Right hindlimb (tissue), 1 donor: ENCODE data around the gene MARK3.

Experiments
- DNase-seq: peaks from one replicate; pipeline ENCODE4 v3.0.0-alpha.2; 2018

Gene MARK3

DNA sequence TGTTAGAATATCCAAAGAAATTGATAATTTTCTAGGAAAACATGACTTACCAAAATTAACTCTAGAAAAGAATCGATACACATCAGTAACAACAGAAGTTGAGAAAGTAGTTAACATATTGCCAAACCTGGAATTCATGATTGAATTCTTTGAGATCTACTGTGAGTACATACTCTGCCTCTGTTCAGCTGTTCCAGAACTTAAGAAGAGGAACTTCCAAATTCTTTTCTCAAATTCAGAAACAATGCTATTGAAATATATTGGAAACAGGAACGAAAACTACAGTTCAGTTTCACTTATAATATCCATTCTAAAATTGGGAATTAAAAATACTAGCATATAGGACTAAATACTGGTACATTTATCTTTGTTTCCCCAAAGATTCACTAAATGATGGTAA, 57.9 kb downstream of the MARK3 start:
- no peak for DNase-seq

DNA sequence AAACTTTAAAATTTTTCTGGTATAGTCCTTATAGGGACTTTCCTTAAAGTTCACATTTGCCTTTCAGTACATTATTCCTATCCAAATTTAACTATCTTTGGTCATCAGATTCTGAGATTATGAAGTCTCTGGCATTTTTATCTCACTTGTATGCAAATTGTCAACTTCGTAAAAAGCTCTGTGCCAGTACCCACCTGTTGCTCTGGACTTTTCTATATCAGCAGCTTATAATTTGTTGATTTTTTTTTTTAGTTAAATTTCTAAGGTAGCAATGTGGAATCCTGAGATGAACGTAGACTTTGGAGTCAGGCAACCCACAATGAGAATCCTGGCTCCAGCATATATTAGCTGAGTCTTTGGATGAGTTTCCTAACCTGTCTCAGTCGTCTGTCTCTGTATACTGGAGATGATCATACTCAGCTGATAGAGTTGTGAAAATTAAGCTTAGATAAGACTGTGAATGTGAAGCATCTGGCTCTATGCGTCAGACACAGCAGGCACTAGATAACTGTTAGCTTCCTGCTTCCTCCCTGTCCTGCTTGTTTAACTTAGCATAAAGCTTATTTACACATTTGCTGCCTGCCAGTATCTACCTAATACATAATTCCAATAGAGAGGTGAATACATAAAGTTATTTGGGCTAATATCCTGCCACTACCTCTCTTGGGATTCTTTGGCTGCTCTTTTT, 59.8 kb downstream of the MARK3 start:
- DNase-seq, result no peak

DNA sequence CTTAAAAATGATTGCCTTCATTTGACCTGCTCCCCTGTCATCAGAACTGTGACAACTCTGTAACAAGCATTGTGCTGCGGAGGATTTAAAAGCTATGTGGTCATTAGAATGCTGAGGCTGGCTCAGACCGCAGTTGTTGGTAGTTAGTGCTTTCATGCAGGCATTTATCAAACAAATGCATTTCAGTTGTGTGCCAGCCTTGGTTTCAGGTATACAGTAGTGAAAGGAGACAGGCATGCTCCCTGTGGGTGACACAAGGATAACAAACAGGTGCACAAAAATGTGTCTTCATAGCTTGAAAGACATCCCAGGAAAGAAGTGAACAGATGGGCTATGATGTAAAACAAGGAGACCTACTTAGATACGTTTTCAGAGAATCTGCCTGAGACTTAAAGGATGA, 60.6 kb downstream of the MARK3 start:
- DNase-seq, result no peak

DNA sequence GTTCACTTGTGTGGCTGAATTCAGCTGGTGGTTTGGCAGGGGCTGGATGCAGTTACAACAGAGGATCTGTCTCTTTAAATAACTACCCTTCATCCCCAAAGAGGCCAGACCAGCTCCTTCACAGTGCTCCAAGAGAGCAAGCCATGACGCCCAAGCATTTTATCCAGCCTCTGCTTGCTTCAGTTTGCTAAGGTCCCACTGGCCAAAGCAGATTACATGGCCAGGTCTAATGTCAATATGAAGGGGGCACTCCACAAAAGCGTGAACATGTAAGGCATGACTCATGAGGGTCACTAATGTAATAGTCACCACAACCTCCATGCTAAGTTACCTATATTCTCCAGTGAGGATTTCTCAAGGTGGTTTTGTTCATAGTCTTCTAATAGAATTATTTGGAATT, 62.9 kb downstream of the MARK3 start:
- no peak for DNase-seq

DNA sequence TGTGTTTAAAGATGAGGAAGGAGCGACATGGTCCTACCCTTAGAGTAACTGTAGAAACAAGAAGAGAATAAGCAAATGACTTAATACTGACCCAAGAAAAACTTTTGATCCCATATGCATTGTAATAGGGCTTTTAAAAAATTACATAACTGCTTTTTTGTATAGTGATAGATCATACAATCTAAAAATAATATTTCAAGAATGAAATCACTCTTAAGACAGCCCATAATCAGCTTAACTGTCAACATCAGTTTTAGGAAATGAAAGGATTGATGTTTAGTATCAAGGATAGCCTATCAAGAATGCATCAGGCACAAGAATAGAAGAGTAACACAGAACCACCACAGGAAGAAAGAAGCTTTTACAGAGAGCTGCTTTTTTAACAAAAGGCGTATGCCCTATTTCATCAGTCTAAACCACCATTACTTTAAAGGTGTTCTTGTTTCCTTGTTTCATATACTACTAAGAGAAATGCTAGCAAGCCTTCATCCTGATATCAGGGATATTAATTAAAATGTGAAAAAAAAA, 64.5 kb downstream of the MARK3 start:
- DNase-seq, result no peak

DNA sequence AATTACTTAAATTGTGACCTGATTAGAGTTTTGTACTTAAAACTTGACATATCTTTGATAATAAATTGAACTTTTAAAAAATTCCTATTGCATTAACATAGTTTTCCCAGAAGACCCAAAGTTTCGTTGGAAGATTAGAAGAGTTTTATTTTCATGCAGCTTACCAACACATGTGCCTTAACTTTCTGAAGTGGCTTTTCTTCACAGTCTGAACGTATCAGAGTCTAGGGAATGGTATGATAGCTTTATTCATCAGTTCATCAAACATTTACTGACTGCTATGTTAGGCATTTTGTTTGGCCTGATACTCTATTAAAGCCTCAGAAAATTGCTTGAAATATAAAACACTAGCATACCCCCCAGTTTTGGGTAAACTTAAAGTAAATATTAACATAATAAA, 65.2 kb downstream of the MARK3 start:
- DNase-seq, result no peak

DNA sequence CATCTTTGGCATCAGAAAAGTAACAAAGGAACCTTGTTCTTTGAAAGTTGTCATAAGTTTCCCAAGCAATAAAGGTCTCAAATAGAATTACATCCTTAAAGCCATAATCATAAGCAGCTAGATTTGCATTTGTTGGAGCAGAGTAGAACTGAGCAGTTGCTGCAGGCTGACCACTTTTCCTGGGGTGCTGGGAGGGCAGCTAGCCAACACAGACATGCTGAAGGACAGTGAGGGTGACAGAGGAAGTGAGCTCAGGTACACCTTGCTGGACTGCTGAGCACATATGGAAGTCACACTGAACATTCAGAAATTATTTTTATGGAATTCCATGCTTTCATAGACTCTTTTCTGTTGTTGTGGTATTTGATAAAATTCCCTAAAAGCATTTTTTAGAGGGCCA, 66.2 kb downstream of the MARK3 start:
- DNase-seq, result no peak

DNA sequence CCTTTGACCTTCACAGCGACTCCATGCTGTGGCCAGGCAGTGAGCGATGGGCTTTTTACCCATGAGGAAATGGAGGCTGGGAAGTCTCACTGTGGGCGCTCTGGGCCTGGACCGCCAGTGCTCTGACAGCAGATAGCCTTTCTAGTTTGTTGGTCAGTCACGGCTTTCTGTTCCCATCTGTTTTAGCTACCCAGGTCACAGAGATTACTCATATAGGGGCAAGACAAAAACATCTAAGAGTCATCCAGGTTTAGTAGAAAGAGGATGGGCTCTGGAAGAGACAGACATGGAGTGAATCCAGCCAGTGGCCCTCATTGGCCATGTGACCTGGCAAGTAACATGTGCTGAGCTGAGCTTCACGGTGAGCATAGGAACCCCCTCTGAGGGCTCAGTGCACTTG, 68.6 kb downstream of the MARK3 start:
- DNase-seq, result no peak

DNA sequence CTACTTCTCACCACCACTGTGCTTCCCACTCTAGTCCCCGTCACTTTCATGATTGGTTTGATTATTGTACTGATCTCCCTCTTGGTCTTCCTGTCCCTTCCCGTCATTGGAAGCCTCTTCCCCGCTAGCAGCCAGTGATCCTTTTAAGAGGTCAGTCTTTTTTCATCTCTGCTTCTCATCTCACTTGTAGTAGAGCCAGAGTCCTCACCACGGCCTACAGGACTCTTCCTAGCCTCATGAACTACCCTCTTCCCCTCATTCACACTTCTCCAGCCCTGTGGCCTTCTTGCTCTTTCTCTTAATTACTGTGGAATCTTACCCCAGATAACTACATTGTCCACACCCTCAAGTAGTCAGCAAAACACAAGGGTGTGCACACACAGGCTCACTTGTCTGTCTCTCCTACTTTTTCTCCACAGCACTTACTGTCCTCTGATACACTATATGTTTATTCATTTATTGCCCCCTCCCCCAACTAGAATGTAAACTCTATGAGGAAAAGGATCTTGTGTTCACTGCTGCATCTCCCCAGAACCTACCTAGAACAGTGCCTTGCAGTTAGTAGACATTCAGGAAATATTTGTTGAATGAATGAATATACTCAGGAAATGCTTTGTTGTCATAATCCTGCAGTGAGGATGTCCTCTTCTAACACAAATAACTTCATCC, 71.1 kb downstream of the MARK3 start:
- DNase-seq, result no peak

DNA sequence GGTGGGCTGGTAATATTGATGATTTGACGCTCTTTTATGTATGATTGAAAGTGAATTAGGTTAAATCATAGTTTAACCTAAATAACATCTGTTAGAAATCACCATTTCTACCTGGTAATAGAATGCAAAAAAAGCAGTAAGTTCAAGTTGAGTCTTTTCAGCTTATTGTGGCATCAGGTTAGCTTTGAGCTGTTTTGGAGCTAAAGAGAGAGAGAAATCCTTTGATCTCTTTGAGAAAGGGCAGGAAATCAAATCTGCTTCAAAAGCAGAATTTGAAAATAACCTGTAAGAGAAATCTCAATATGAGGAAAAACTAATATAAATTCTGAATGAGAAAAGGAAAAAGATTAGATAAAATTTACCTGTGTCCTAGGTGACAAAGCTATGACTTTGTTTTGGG, 75.2 kb downstream of the MARK3 start:
- no peak for DNase-seq

DNA sequence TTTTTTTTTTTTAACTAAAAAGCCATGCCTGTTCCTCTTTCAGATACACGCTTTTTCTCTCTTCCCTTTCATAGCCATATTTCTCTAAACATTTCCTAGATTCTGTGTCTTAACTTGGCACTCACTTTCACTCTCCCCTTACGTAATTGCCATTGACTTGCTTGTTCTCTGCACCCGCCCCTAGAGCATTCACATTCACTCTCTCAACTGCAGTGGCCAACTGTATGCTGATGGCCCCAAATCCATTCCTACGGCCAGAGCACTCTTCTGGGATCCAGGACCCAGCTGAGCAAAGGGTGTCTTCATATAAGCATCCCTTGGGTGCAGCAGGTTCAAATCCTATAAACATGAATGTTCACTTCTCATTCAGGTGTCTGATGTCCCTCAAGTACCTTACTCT, 77.9 kb downstream of the MARK3 start:
- DNase-seq, result no peak

DNA sequence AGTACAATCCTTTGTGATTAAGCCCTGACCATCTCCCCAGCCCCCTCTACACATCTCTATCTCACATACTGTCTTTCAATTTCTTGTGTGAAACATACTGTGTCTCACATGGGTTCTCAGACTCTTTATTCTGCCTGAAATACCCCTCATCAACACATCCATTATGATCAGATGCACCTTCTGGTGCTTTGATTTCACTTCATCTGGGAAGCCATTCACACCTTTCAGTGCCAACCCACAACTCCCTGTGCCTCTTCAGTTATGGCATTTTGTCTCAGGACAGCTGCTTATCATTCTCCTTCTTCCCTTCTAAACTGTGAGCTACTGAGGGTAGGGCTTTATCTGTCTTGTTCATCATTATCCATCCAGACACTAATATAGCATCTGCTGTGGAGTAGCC, 78.6 kb downstream of the MARK3 start:
- no peak for DNase-seq

DNA sequence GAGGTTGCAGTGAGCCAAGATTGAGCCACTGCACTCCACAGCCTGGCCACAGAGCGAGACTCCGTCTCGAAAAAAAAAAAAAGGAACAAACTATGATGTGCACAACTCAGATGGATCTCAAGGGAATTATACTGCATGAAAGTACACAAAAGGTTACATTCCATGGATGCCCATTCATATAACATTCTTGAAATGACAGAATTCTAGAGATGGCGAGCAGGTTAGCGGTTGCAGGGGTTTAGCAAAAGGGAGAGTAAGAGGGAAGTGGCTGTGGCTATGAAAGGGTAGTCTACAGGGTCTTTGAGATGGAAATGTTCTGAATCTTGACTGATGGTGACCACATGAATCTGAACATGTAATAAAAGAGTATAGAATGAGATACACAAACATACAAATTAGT, 87.7 kb downstream of the MARK3 start:
- no peak for DNase-seq

DNA sequence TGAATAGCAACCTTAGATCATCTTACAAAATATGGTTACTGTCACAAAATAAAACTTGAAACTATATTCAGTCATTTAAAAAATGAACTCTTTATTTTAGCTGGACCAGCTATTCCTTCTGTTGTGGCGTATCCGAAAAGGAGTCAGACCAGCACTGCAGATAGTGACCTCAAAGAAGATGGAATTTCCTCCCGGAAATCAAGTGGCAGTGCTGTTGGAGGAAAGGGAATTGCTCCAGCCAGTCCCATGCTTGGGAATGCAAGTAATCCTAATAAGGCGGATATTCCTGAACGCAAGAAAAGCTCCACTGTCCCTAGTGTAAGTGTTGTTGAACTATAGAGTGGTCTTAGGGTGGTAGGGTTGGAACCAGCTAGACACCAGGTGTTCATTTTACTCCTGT, 89.7 kb downstream of the MARK3 start:
- no peak for DNase-seq

DNA sequence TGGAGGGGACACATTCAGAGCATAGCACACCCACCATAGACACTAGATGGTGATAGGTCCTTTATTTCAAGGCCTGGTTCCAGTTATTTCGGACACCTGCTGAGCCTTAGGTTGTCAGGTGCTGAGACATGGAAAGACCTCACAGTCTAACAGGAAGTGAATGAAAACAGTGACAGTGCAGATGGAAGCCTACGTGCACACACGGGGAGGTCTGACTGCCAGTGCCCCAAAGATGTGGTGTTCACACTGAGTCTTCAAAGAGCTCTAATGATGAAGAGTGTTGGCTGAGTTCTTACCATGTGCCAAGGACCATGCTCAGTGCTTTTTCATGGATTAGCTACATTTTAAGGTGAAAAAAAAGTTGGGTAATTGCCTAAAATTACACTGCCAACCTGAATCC, 90.8 kb downstream of the MARK3 start:
- no peak for DNase-seq

DNA sequence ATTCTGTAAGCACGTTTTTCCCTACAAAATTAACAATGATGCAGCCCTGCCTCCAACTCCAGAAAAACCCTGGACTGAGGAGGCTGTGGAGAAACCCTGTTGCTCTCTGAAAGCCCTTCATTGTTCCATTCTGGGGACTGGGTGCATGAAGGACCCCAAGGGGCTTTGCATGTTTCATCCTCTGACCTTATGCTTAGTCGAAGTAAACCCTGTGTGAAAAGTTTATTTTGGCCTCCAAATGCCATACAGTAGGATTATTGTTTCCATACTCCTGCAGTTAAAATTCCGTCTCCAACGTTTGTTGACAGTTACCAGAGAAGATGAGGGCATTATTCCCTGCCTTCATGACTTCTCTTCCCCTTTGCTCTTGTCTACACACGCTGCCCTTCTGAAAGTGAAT, 91.4 kb downstream of the MARK3 start:
- DNase-seq, result no peak

DNA sequence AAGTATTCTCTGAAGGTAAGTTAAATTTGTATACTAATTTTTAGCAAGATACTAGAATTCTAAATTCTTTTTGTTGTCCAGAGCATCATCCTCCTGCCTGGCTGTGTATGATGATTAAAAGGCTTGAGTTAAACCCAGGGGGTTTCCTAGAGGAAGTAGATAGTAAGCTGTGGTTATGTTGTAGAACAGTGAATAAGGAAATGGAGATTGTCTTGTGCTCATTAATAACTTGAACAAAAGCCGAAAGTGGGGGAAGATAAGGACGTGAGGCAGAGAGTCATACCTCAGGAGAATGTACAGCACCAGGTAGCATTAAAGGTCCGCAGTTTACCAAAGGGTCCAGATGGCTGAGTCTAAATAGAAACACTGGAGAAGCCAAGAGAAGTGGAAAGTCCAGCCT, 95.4 kb downstream of the MARK3 start:
- DNase-seq, result no peak

DNA sequence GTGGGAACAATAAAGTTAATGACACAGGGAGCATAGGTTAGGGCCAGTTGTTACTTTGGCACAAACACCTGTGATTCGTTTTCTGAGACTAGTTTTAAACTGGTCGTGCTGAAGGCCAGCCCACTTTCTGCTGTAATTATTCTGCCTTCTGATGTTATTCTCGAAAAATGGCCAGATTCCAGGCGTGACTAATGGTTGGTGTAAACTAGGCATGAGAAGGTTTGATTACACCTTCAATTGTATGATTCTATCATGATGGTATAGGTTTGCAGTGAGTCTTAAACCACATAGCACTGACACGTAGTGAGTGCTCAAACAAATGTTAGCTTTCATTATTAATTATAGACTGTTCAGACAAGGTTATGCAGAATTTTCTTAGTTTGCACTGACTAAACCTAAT, 98.4 kb downstream of the MARK3 start:
- DNase-seq, result no peak

DNA sequence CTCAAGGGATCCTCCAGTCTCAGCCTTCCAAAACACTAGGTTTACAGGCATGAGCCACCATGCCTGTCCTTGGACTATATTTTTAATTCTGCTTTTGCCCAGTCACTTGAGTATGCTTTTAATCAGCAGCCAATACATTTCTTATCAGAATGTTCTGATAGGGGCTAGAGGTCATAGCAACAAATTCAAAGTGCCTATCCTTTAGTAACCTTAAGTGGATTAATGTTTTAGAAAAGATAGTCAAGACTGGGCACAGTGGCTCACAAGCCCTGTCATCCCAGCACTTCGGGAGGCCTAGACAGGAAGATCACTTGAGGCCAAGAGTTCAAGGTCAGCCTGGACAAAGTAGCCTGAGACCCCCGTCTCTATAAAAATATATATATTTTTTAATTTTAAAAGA, 100.3 kb downstream of the MARK3 start:
- no peak for DNase-seq

DNA sequence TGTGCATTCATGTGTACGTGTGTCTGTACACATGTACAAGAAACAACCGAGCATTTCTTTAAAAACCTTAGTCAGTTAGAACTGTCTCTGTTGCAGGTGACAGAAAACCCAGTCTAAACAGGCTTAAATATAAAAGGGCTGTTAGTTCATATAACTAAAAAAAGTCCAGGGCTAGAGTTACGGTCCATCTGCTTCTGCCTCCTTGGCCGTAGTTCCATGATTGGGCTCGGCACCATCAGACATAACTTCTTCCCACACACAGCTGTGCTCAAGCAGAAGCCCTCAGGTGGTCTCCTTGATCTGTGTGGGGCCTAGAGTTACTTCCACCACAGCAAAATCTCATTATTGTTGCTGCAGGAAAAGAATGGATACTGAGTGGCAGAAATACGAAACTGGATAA, 102.9 kb downstream of the MARK3 start:
- no peak for DNase-seq

DNA sequence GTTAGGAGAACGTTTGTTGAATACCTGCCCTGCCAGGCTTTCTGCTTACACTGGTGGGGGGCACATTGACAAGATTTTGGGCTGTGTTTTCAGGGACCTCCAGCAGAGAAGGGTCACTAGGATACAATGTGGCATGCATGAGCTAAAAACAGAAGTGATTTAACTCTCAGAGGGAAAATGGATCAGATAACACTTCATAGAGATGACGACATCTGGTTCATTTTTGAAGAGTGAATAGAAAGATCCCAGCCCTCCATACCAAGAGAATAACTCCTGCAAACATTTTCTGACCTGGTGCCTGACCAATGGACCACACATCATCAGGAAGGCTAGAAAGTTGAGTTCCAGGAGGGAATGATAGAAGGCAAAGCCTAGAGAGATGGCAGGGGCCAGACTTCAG, 103.7 kb downstream of the MARK3 start:
- DNase-seq, result no peak

DNA sequence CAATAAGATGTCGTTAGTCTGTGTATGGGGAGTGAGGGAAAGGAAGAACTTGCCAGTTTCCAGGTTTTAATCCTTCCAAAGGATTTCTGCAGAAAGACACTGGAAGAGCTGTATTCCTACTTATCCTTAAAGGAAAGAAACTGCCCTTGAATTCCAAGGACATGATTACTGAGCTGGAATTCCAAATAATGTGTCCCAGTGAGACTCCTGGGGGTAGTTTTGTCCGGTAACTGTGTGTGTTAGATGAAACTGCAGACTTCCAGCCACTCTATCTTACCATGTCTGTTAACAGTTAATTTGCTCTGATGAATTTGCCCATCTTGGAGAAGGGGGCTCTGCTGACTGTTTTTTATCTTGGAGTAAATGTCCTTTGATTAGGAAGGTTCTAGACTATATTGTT, 104.4 kb downstream of the MARK3 start:
- no peak for DNase-seq

DNA sequence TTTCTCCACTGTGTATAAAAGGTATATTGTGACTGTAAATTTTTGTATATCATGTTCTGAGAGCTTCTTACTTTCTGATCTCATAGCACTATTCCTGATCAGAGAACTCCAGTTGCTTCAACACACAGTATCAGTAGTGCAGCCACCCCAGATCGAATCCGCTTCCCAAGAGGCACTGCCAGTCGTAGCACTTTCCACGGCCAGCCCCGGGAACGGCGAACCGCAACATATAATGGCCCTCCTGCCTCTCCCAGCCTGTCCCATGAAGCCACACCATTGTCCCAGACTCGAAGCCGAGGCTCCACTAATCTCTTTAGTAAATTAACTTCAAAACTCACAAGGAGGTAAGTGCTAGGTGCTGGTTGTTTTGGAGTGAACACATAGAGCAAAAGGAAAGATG, 106.5 kb downstream of the MARK3 start:
- no peak for DNase-seq

DNA sequence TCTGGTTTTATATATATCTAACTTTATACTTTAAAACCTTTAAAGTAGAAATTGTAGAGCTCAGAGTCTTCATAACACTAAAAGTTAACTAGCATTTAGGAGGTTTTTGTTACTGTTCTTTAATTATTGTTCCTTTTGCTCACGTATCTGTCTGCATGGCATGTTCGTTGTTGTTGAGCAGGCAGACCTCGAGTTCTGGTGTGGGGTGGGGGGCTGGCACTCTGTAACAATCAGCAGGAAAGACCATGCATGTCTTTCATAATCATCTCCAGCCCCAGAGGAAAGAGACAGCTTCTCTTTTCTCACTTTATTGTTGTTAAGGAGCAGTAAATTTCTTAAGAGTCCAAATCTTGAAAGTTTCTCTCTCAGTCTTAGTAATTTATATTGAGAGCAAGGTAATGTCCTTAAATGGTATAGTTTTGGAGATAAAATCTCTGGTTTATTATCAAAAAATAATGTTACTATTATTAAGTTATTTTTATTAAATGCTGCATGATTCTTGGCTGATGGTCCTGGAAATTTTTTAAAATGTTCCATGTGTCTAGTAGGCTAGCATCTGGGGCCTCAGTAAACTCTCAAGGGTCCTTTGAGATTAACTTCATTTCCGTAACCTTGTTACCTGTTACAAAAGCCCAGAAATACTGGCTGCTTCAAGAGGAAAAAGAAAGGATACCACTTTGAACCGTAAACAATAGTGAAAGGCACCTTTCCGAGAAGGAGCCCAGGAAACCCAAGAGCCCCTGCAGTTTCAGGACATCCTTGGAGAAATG, 107.1 kb downstream of the MARK3 start:
- no peak for DNase-seq
